ENCODE data around the gene CIB2.

DNA sequence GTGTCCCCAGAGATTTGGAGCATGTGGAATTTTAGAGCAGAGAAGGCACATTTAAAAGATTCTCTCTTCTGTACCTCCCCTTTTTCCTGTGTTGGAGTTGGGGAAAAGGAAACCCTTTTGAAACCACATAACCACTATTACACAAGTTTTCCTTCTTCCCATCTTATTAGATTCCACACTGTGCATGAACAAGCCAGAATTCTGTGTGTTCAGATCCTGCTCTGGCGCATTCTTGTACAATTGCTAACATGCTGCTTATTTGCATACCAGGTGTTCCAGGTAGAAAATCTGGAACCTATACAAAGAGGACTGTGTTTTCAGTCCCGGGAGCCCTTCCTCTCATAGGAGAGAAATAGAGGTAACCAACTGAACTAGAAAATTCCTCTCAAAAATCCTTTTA lies 2.6 kb upstream of the CIB2 start:
- TF ChIP-seq, protein P1, sequence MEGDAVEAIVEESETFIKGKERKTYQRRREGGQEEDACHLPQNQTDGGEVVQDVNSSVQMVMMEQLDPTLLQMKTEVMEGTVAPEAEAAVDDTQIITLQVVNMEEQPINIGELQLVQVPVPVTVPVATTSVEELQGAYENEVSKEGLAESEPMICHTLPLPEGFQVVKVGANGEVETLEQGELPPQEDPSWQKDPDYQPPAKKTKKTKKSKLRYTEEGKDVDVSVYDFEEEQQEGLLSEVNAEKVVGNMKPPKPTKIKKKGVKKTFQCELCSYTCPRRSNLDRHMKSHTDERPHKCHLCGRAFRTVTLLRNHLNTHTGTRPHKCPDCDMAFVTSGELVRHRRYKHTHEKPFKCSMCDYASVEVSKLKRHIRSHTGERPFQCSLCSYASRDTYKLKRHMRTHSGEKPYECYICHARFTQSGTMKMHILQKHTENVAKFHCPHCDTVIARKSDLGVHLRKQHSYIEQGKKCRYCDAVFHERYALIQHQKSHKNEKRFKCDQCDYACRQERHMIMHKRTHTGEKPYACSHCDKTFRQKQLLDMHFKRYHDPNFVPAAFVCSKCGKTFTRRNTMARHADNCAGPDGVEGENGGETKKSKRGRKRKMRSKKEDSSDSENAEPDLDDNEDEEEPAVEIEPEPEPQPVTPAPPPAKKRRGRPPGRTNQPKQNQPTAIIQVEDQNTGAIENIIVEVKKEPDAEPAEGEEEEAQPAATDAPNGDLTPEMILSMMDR (IDR thresholded peaks at IDR 0.05), result no peak
- no peak for TF ChIP-seq POLR2A (IDR thresholded peaks at IDR 0.05; ENCODE audit: low read depth)
- no peak for TF ChIP-seq POLR2AphosphoS5 (IDR thresholded peaks at IDR 0.05)

Data from esophagus muscularis mucosa (tissue), 3 donors.